ENCODE results near the gene DNAJB8.

The DNAJB8 gene

DNA sequence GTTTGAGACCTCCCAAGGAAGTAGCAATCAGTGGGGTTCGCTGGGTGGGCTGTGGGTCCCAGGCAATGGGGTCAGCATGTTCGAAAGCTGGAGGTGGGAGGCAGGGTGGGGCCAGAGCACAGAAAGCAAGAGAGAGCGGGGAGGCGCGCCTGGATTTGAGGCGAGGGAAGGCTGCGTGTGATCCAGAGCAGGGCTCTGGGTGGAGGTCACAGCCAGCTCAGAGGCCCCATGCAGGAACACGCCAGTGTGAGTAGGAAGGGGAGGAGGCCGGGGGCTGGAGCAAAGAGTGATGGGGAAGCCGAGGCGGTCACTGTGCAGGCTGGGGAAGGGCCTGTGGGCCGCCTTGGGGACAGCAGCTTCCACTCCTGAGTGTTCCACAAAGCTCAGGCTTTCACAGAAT is 8.8 kb downstream of the DNAJB8 start:
- H3K27ac Mint-ChIP-seq = no peak overlapping the region
- ATAC-seq = no peak
- H3K4me1 Mint-ChIP-seq = no peaks in the 10 kb centered on the region
- no peaks in the 10 kb centered on the region for H3K36me3 Mint-ChIP-seq (ENCODE audit: low read depth)
- no peaks in the 10 kb centered on the region for H3K9me3 Mint-ChIP-seq
- DNase-seq = no peak
- H3K27me3 Mint-ChIP-seq = peaks cover 19% of the 10 kb centered on the region
- no peak overlapping the region for H3K4me3 Mint-ChIP-seq

DNA sequence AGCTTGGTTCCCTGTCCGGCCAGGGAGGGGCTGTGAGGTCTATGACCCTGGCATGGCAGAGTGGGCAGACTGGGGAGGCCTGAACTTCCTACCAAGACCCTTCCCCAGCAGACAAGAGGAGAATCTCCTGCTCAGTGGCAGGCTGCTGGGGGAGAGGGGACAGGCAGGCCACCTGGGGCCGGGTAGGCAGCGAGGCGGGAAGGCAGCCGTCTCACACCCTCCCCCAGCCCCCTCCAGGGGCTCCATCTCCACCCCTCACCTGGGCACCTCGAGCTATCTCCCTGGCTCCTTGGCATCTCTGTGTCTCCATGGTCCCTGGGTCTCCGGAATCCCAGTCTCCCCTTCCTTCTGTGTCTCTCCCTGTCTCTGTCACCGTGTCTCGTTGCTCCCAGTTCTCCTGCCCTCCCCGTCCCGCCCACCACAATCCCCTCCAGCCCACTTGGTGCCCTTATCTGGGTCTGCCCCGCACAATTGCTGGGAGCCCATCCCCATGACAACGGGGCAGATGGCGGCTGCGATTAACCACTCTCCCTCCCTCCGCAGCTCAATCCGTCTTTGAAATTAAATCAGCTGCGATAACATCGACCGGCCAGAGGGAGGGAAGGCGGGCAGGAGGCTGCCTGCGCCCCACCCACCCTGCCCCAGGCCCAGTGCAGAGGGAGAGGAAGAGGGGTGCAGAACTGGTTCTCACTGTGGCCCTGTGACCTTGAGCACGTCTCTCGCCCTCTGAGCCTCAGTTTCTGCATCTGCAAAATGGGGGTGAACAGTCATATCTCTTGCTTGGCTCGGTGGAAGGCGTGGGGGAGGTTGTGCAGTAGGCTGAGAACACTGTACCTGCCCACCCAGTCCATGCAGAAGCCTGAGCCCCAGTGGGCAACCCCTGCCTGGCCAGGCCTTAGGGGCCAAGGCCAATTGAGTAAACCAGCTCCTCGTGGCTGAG is 9.6 kb downstream of the DNAJB8 start:
- peaks cover 19% of the 10 kb centered on the region for H3K27me3 Mint-ChIP-seq
- H3K27ac Mint-ChIP-seq = no peak overlapping the region
- H3K4me1 Mint-ChIP-seq = no peaks in the 10 kb centered on the region
- ATAC-seq (no peak), DNase-seq (no peak)
- no peaks in the 10 kb centered on the region for H3K9me3 Mint-ChIP-seq
- H3K4me3 Mint-ChIP-seq = no peak overlapping the region
- no peaks in the 10 kb centered on the region for H3K36me3 Mint-ChIP-seq (ENCODE audit: low read depth)

DNA sequence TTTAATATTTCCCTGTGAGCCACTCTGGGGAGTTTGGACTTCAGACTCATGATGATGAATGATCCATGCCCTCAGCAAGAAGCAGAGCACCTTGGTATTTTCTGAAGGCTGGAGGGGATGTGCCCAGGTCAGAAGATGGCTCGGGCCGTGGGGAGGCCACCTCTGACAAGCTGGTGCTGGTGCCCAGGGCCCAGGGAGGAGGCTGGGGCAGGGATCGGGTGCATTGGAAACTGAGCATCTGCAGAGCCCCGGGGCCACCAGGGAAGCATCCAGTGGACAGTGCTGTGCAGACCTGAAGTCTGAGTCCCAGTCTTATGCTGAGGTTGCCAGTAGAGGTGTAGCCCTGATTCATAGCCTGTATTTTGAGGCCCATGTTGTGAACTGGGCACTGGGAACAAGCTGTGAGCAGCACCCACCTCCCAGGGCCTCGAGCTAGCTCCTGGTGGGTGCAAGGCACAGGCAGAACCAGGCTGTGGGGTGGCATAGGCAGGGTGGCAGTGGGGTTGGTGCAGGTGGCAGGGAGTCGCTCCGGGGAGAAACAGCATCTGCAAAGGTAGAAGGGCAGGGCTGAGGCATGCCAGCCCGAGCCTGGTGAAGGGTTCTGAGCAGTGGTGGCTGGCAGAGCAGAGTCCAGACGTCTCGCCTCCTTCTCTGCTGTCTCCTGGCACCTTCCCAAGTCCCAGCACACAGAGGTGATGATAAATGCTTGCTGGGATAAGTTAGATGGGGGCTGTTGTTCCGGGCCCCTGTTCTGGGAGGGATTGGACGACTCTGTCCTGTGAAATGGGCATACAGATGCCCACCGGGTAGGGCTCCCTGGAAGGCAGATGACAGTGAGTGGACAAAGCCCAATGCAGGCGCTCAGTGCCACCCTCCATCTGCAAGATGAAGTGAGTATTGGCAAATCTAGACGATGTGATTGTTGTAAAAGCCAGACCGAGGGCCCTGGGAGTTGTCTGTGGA is 10.6 kb downstream of the DNAJB8 start:
- Mint-ChIP-seq H3K4me3 (no peak overlapping the region), H3K27ac (no peak overlapping the region), H3K36me3 (ENCODE audit: low read depth) (no peaks in the 10 kb centered on the region), H3K9me3 (peaks cover under 1% of the 10 kb centered on the region), H3K27me3 (peaks cover 20% of the 10 kb centered on the region), H3K4me1 (no peaks in the 10 kb centered on the region)
- DNase-seq (no peak), ATAC-seq (no peak)

DNA sequence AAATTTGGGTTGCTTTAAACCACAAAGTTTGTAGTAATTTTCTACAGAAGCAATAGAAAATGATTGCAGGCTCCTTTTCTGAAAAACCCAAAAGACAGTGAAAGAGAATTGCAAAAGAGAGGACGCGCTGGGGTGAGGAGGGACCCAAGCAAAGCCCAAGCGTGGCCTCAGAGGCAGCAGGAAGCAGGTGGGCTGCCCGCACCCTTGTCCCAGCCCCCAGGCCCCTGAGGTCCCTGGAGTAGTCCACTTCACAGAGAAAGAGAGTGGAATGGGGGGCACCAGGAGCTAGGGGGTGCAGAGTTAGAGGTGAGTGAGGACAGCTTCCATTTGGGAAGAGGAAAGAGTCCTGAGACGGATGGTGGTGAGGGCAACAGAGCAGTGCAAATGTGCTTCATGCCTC is 11.6 kb downstream of the DNAJB8 start:
- no peak for ATAC-seq

DNA sequence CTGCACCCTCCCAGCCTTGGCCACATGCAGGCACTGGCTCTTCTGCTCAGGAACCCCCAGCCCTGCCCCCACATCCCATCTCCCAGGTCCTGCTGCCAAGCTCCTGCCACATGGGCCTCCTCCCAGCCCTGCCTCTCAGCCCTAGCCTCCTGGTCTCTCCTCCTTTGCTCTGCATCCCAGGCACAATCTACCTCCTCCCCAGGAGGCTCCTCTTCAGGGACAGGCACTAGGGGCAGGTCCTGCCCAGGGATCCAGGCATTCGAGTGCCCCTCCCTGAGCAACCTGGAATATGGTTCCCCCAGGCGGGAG is 12.4 kb downstream of the DNAJB8 start:
- Mint-ChIP-seq H3K9me3 (peaks cover 8% of the 10 kb centered on the region), H3K27me3 (peaks cover 21% of the 10 kb centered on the region), H3K27ac (no peak overlapping the region), H3K4me1 (peaks cover under 1% of the 10 kb centered on the region), H3K36me3 (ENCODE audit: low read depth) (no peaks in the 10 kb centered on the region), H3K4me3 (no peak overlapping the region)
- no peak for DNase-seq
- no peak for ATAC-seq

More for the DNA sequence above, 11.6 kb downstream of the DNAJB8 start:
- no peak for DNase-seq
- Mint-ChIP-seq H3K36me3 (ENCODE audit: low read depth) (no peaks in the 10 kb centered on the region), H3K9me3 (peaks cover 8% of the 10 kb centered on the region), H3K4me1 (no peaks in the 10 kb centered on the region), H3K27ac (no peak overlapping the region), H3K27me3 (peaks cover 25% of the 10 kb centered on the region), H3K4me3 (no peak overlapping the region)

DNA sequence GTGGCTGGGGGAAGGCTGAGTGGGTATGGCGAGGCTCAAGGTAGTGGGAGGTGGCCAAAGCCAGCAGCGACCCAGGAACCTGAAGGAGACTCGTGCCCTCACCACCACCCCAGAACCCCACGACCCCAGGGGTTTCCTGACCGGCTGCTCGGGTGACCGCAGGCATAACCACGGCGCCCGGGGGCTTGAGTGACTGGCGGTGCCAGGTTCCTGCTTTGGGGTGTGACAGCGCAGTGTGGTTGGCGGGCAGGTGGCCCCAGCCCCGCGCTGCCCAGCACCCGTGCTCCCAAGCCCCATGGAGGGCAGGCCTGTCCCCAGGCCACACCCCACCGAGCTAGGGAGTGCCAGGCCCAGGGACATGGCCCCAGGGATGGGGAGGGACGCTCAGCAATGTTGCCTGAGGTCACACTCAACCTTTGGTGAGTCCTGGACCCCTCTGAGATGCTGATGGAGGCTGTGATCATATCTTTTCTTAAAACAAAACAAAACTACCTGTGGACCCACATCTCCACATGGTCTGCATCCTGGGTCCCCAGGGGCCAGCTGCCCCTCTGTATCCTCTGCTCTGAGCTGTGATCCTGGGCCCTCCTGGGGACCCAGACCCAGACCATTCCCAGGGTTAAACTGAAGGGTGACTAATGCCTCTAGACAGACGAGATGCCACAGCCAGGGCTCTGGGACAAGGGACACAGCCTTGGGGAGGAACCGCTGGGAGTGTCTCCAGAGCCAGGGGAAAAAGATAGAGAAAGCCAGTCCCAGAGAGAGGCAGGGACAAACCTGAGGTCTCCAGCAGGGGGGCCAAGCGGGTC is 13.0 kb downstream of the DNAJB8 start:
- Mint-ChIP-seq H3K27ac (no peak overlapping the region), H3K4me1 (peaks cover 6% of the 10 kb centered on the region)
- no peak for ATAC-seq

DNA sequence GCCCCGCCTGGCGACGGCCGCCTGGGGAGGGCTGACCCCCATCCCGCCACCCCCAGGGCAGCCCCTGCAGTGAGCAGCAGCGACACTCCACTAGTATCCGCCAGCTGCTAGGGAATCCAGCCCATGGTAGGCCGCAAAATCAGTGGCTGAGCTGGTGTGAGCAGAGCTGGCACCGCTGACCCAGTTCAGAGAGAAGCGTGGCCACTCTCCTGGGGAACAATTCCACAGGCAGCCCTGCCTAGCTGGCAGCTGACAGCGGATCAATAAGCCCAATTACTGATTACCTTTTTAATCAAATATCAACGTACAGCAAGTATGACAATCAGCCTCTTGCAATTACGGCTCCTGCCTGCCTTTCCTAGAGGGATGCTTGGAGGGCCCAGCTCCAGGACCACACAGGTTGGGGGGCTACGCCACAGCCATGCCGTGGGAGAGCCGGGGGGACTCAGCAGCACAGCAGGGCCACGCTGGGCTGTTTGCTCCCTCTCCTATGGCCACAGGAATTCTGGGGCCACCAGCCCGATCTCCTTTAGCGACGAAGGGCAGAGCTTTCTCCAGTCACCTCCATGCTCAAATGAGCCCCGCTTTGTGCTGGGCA is 13.9 kb downstream of the DNAJB8 start:
- Mint-ChIP-seq H3K27ac (no peak overlapping the region), H3K4me3 (no peak overlapping the region), H3K27me3 (peaks cover 21% of the 10 kb centered on the region)

More for the DNA sequence above, 13.0 kb downstream of the DNAJB8 start:
- Mint-ChIP-seq H3K4me3 (no peak overlapping the region), H3K36me3 (ENCODE audit: low read depth) (peaks cover 1% of the 10 kb centered on the region), H3K27me3 (peaks cover 21% of the 10 kb centered on the region), H3K9me3 (peaks cover 12% of the 10 kb centered on the region)
- no peak for DNase-seq

DNA sequence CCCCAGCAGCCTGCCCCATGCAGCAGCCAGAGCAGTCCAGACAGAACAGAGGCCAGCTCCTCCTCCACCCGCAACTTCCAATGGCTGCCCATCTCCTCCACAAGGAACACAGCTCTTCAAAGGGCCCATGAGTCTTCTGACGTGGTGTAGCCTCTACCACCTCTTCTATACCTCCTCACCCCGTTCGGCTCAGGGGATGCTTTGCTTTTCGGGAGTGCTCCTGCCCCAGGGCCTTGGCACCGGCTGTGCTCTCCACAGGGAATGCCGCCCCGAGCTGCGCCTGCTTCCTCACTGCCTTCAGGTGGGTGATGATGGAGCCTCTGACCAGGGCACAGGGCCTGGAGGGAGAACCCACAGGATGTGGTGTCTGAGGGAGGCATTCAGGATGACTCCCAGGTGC is 14.6 kb downstream of the DNAJB8 start:
- Mint-ChIP-seq H3K9me3 (peaks cover 25% of the 10 kb centered on the region), H3K4me1 (peaks cover 20% of the 10 kb centered on the region), H3K27ac (no peak overlapping the region), H3K36me3 (ENCODE audit: low read depth) (peaks cover 8% of the 10 kb centered on the region), H3K27me3 (peaks cover 21% of the 10 kb centered on the region), H3K4me3 (no peak overlapping the region)
- no peak for ATAC-seq
- DNase-seq = no peak

More for the DNA sequence above, 13.9 kb downstream of the DNAJB8 start:
- Mint-ChIP-seq H3K9me3 (peaks cover 18% of the 10 kb centered on the region), H3K4me1 (peaks cover 13% of the 10 kb centered on the region), H3K36me3 (ENCODE audit: low read depth) (peaks cover 5% of the 10 kb centered on the region)
- ATAC-seq (no peak), DNase-seq (no peak)

DNA sequence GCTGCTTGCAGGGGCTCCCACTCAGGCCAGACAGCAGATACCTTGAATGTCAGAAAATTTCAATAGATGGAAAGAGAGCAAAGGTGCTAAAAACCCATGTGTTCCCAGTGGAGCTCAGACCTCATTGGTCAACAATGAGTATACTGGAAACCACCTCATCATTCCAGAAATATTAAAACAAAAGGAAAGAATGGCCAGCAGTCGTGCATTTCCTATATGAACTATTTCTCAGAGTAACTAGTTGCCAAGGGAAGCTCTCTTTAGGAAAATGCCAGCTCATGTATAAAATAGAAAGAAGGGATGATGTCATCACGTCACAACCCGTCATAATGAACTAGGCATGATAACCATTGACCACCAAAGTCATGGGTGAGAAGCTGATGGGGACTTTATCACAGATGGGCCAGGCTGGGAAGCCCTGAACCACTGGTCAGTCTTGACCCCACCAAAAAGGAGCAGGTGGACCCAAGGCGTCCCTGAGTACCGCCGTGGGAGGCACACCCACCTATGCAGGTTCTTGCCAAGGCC is 17.5 kb downstream of the DNAJB8 start:
- H3K27ac Mint-ChIP-seq = peak overlapping the region; percentile 72
- H3K4me3 Mint-ChIP-seq = no peak overlapping the region
- peaks cover 10% of the 10 kb centered on the region for H3K36me3 Mint-ChIP-seq (ENCODE audit: low read depth)
- DNase-seq = no peak
- peaks cover 13% of the 10 kb centered on the region for H3K27me3 Mint-ChIP-seq
- ATAC-seq = no peak
- H3K9me3 Mint-ChIP-seq = peaks cover 28% of the 10 kb centered on the region
- H3K4me1 Mint-ChIP-seq = peaks cover 23% of the 10 kb centered on the region

DNA sequence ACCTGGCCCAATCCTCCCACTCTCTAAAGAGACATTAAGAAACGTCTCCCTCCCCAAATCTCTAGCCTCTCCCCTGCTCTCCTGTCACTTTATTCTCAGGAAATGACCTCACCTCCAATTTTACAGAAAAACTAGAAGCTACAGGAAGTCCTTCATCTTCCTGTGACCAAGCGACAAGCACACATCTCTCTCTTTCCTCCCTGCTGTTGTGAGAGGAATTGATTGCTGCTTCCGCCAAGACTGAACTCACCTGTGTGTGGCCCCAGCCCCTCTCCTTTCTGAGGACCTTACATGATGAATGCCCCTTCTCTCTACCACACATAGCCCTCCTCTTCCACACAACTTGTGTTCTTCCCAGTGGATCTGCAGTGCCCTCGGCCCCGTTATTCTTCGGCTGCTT is 18.2 kb downstream of the DNAJB8 start:
- peaks cover 28% of the 10 kb centered on the region for H3K9me3 Mint-ChIP-seq
- peaks cover 10% of the 10 kb centered on the region for H3K36me3 Mint-ChIP-seq (ENCODE audit: low read depth)
- ATAC-seq (no peak), DNase-seq (no peak)
- H3K4me3 Mint-ChIP-seq = peak overlapping the region; percentile 19
- peaks cover 10% of the 10 kb centered on the region for H3K27me3 Mint-ChIP-seq
- peak overlapping the region; percentile 72 for H3K27ac Mint-ChIP-seq
- peaks cover 23% of the 10 kb centered on the region for H3K4me1 Mint-ChIP-seq

DNA sequence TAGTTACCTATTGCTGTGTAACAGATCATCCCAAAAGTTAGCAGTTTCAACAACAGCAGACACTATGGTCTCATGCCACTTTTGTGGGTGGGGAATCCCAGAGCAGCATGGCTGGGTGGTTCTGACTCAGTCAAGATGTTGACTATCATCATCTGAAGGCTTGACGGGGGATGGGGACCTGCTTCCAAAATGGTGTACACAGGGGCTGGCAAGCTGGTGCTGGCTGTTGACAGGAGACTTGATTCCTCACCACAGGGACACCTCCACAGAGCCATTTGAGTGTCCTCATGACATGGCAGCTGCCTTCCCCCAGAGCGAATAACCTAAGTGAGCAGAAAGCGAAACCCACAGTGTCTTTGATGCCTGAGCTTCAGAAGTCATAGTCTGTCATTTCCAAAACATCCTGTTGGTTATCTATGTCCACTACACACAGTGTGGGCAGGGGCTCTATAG is 19.1 kb downstream of the DNAJB8 start:
- peaks cover 23% of the 10 kb centered on the region for H3K4me1 Mint-ChIP-seq
- H3K4me3 Mint-ChIP-seq = no peak overlapping the region
- H3K27me3 Mint-ChIP-seq = peaks cover 12% of the 10 kb centered on the region
- DNase-seq (peak; percentile 67), ATAC-seq (peak; percentile 80)
- no peak overlapping the region for H3K27ac Mint-ChIP-seq
- peaks cover 28% of the 10 kb centered on the region for H3K9me3 Mint-ChIP-seq
- peaks cover 10% of the 10 kb centered on the region for H3K36me3 Mint-ChIP-seq (ENCODE audit: low read depth)

DNA sequence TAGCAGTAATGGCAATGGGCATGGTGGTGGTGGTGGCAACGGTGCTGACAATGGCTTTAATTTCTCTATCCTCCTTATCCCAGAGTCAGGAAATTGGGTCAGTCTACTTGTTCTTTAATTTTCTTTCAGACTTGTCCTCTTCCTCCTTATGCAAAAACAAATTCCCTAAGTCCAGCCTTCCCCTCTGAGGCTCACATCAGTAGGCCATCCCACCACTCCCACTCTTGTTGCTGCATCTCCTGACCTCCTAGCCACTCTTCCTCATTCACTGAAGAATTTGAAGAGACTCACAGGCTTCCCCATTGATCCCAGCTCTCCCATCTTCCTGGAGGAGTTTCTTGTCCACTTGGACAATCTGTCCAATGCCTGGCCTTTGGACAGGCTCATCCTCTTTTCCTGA is 19.9 kb downstream of the DNAJB8 start:
- peaks cover 10% of the 10 kb centered on the region for H3K36me3 Mint-ChIP-seq (ENCODE audit: low read depth)
- no peak overlapping the region for H3K27ac Mint-ChIP-seq
- DNase-seq (no peak), ATAC-seq (no peak)
- H3K9me3 Mint-ChIP-seq = peaks cover 28% of the 10 kb centered on the region
- H3K4me3 Mint-ChIP-seq = no peak overlapping the region
- peaks cover 23% of the 10 kb centered on the region for H3K4me1 Mint-ChIP-seq
- peaks cover 12% of the 10 kb centered on the region for H3K27me3 Mint-ChIP-seq

DNA sequence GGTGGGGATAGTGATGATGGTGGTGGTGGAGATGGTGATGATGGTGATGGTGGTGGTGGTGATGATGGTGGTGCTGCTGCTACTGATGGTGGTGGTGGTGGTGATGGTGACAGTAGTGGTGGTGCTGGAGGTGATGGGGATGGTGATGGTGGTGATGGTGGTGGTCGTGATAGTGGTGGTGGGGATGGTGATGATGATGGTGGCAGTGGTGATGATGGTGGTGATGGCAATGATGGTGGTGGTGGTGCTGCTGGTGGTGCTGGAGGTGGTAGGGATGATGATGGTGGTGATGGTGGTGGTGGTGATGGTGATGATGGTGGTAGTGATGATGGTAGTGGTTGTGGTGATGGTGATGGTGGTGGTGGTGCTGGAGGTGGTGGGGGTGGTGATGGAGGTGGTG is 21.3 kb downstream of the DNAJB8 start:
- H3K27me3 Mint-ChIP-seq = peaks cover 7% of the 10 kb centered on the region
- H3K27ac Mint-ChIP-seq = no peak overlapping the region
- no peak overlapping the region for H3K4me3 Mint-ChIP-seq
- peaks cover 23% of the 10 kb centered on the region for H3K4me1 Mint-ChIP-seq
- H3K9me3 Mint-ChIP-seq = peaks cover 20% of the 10 kb centered on the region
- H3K36me3 Mint-ChIP-seq (ENCODE audit: low read depth) = peaks cover 10% of the 10 kb centered on the region
- ATAC-seq = no peak
- no peak for DNase-seq
